DOHH2 (cell line): ENCODE measurements around the gene BROX.

ENCODE experiments used
- EZH2phosphoT487 ChIP-seq: fragments of 200-600 bp; sonication (generic); IDR thresholded peaks from 2 replicates; pipeline ENCODE4 v1.6.1; 2017; ENCODE audit warnings: borderline replicate concordance, mild to moderate bottlenecking, antibody characterized with exemption, low read length, moderate library complexity, mixed read lengths
- TF ChIP-seq, protein P1 (sequence below): fragments of 200-600 bp; sonication (generic); IDR thresholded peaks from one replicate; pipeline ENCODE4 v1.5.1; 2014; ENCODE audit warnings: antibody characterized with exemption, mild to moderate bottlenecking, low read depth, low read length; ENCODE audit not compliant: poor library complexity, severe bottlenecking

- TF ChIP-seq, protein P1, sequence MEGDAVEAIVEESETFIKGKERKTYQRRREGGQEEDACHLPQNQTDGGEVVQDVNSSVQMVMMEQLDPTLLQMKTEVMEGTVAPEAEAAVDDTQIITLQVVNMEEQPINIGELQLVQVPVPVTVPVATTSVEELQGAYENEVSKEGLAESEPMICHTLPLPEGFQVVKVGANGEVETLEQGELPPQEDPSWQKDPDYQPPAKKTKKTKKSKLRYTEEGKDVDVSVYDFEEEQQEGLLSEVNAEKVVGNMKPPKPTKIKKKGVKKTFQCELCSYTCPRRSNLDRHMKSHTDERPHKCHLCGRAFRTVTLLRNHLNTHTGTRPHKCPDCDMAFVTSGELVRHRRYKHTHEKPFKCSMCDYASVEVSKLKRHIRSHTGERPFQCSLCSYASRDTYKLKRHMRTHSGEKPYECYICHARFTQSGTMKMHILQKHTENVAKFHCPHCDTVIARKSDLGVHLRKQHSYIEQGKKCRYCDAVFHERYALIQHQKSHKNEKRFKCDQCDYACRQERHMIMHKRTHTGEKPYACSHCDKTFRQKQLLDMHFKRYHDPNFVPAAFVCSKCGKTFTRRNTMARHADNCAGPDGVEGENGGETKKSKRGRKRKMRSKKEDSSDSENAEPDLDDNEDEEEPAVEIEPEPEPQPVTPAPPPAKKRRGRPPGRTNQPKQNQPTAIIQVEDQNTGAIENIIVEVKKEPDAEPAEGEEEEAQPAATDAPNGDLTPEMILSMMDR = no peak
- TF ChIP-seq EZH2phosphoT487 = no peak
These were observed 21.3 kb upstream of the BROX start for GRCh38 chr1:222691016-222691415.
